ENCODE results near the gene NKX2-1. TPM values are rescaled to one million over a fixed set of nuclear protein-coding genes. Genes with fewer than 3 reads are reported as not detected.

The NKX2-1 gene
- total and polyA plus RNA-seq, 10 of the 15 experiments (the other 5 are each of a cell fraction or from before 2014, with no cell fraction given): 0.03 TPM; not detected in 9

DNA sequence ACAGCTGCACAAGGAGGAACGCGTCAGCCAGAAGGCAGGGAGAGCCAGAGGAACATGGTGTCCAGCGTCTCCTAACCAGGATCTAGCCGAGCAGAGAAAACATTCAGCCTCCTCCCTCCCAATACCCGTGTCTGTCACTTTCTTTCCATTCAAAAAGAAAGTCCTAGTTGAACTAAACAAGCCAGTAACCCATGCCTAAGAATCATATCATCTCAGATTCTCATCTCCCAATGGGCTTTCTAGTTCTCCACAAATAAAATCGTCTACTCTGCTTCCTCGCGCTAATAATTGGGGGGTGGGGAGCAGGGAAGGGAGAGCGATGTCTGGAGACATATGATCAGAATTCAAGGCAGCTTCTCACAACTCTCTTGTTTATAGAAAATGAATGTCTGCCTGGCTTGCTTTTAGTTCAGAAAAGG lies 7.4 kb downstream of the NKX2-1 start:
- Histone ChIP-seq H3K4me2 (ENCODE audit: control insufficient read depth, insufficient read depth) (no peak overlapping the region), H3K36me3 (ENCODE audit: control insufficient read depth in 2 of 2, insufficient read depth in 2 of 2, low read length in 1 of 2) (no peaks in the 10 kb centered on the region), H3K4me1 (ENCODE audit: control insufficient read depth, insufficient read depth, low read length) (no peaks in the 10 kb centered on the region), H3K4me3 (no peak overlapping the region), H3K27ac (ENCODE audit: control insufficient read depth, insufficient read depth) (no peak overlapping the region), H4K20me1 (ENCODE audit: control insufficient read depth, insufficient read depth) (no peaks in the 10 kb centered on the region), H3K9ac (ENCODE audit: control insufficient read depth, insufficient read depth, low read length) (no peak overlapping the region), H3K79me2 (ENCODE audit: control insufficient read depth, insufficient read depth, low read length) (no peaks in the 10 kb centered on the region), H3K9me3 (replicated peaks; ENCODE audit: control insufficient read depth, insufficient read depth, low read length) (no peaks in the 10 kb centered on the region; the same call in 2 of the 3 replicates), H2AFZ (ENCODE audit: control insufficient read depth, low read depth, low read length) (no peak overlapping the region), H3K27me3 (replicated peaks in 1 of 2; ENCODE audit: control insufficient read depth in 2 of 2, insufficient read depth in 2 of 2, low read length in 1 of 2) (peaks cover 16 to 22% of the 10 kb centered on the region in 2 experiments)
- intact Hi-C loops (cut with micrococcal nuclease; ENCODE audit: unreplicated experiment) (no loop called here), in situ Hi-C loops (cut with MboI) (no loop called here)
- BruUV-seq (replicated peaks): no TSS peak
- CTCF ChIA-PET: no interaction called here
- 5% methylated on average over 9 of the region's 9 CpGs for WGBS (ENCODE audit: insufficient coverage, insufficient replicate concordance, low lambda C conversion rate, missing lambda C conversion rate)
- SMC1A ChIA-PET (ENCODE audit: uncharacterized antibody, unreplicated experiment): no interaction called here
- TF ChIP-seq HCFC1 (IDR thresholded peaks at IDR 0.05; ENCODE audit: low read length) (no peak), MEF2A (IDR thresholded peaks at IDR 0.05; ENCODE audit: insufficient read depth, low read depth, low read length) (no peak), BCL11A (IDR thresholded peaks at IDR 0.05; ENCODE audit: low read depth, low read length) (no peak), CHD4 (IDR thresholded peaks at IDR 0.05) (no peak), IKZF1 (conservative IDR thresholded peaks at IDR 0.05) (no peak), BMI1 (IDR thresholded peaks at IDR 0.05; ENCODE audit: borderline replicate concordance) (no peak), ZNF274 (IDR thresholded peaks at IDR 0.05; ENCODE audit: insufficient read depth, insufficient read length) (no peak), POU2F2 (IDR thresholded peaks at IDR 0.05; ENCODE audit: borderline replicate concordance, low read depth, low read length) (no peak), NFXL1 (IDR thresholded peaks at IDR 0.05; ENCODE audit: borderline replicate concordance) (no peak), CHD2 (IDR thresholded peaks at IDR 0.05; ENCODE audit: borderline replicate concordance, low read depth, low read length) (no peak), TCF7 (IDR thresholded peaks at IDR 0.05; ENCODE audit: borderline replicate concordance) (no peak), ESRRA (IDR thresholded peaks at IDR 0.05; ENCODE audit: low read length) (no peak), POLR2AphosphoS2 (IDR thresholded peaks at IDR 0.05; ENCODE audit: low read depth, low read length) (no peak), RELA (IDR thresholded peaks at IDR 0.05; ENCODE audit: borderline replicate concordance, partially characterized antibody) (no peak), E4F1 (IDR thresholded peaks at IDR 0.05; ENCODE audit: borderline replicate concordance, partially characterized antibody) (no peak), ZNF384 (IDR thresholded peaks at IDR 0.05; ENCODE audit: borderline replicate concordance, low read depth, low read length) (no peak), ZNF24 (IDR thresholded peaks at IDR 0.05) (no peak)
- TF ChIP-seq, protein P1, sequence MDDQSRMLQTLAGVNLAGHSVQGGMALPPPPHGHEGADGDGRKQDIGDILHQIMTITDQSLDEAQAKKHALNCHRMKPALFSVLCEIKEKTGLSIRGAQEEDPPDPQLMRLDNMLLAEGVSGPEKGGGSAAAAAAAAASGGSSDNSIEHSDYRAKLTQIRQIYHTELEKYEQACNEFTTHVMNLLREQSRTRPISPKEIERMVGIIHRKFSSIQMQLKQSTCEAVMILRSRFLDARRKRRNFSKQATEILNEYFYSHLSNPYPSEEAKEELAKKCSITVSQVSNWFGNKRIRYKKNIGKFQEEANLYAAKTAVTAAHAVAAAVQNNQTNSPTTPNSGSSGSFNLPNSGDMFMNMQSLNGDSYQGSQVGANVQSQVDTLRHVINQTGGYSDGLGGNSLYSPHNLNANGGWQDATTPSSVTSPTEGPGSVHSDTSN (IDR thresholded peaks at IDR 0.05; ENCODE audit: insufficient replicate concordance, low read depth, low read length): no peak
- POLR2A ChIA-PET: no interaction called here
- DNase-seq (ENCODE audit: low read depth, low spot score): no peak
- RAD21 ChIA-PET (ENCODE audit: unreplicated experiment): no interaction called here
- ATAC-seq: no peak
- no peak for FAIRE-seq

All from GM12878 (cell line).